Measurements from ENCODE around the gene STAG1. TPM values are rescaled to one million over a fixed set of nuclear protein-coding genes. Genes with fewer than 3 reads are reported as not detected.

STAG1 gene
- total and polyA plus RNA-seq, 2 of the 13 experiments (the other 11 are each of a cell fraction or from before 2014, with no cell fraction given), result 6.2 to 25.9 TPM

GRCh38 chr3:136752172-136752421 is at the start of gene STAG1 (continued):
- no peak for TF ChIP-seq KDM5B (CRISPR knock-in tag; IDR thresholded peaks at IDR 0.05; ENCODE audit: borderline replicate concordance)
- no peak for TF ChIP-seq MXD3 (CRISPR knock-in tag; IDR thresholded peaks at IDR 0.05)
- TF ChIP-seq RFX3 (CRISPR knock-in tag; IDR thresholded peaks at IDR 0.05), result no peak
- peak; percentile 45; the same call in 1 of the 2 replicates for TF ChIP-seq SIN3B (IDR thresholded peaks at IDR 0.05; ENCODE audit: low read length)
- TF ChIP-seq SYNCRIP (IDR thresholded peaks at IDR 0.05; ENCODE audit: insufficient read depth, low read depth, low read length), result no peak
- no peak for TF ChIP-seq ZNF350 (CRISPR knock-in tag; IDR thresholded peaks at IDR 0.05; ENCODE audit: borderline replicate concordance, low read depth)
- TF ChIP-seq PATZ1 (CRISPR knock-in tag; IDR thresholded peaks at IDR 0.05), result peak; percentile 95
- TF ChIP-seq BHLHE40 (IDR thresholded peaks at IDR 0.05; ENCODE audit: low read length), result no peak
- TF ChIP-seq NONO (IDR thresholded peaks at IDR 0.05), result no peak
- no peak for TF ChIP-seq NONO (CRISPR knock-in tag; conservative IDR thresholded peaks at IDR 0.05)
- 0 out of 2 replicates have a peak, but pooled peaks have one; percentile 37 for TF ChIP-seq ZNF230 (CRISPR knock-in tag; IDR thresholded peaks at IDR 0.05)
- TF ChIP-seq ZNF446 (CRISPR knock-in tag; IDR thresholded peaks at IDR 0.05), result no peak
- no peak for TF ChIP-seq ZSCAN30 (CRISPR knock-in tag; IDR thresholded peaks at IDR 0.05)
- no peak for TF ChIP-seq ZNF713 (CRISPR knock-in tag; IDR thresholded peaks at IDR 0.05)
- no peak for TF ChIP-seq PRDM15 (CRISPR knock-in tag; IDR thresholded peaks at IDR 0.05)
- TF ChIP-seq ZNF615 (CRISPR knock-in tag; IDR thresholded peaks at IDR 0.05; ENCODE audit: borderline replicate concordance), result no peak
- no peak for TF ChIP-seq ZFP36L1 (CRISPR knock-in tag; IDR thresholded peaks at IDR 0.05)
- TF ChIP-seq FOSL1 (CRISPR knock-in tag; IDR thresholded peaks at IDR 0.05; ENCODE audit: borderline replicate concordance), result no peak
- no peak for TF ChIP-seq HMG20B (CRISPR knock-in tag; conservative IDR thresholded peaks at IDR 0.05)
- TF ChIP-seq PAF1 (CRISPR knock-in tag; IDR thresholded peaks at IDR 0.05), result no peak
- no peak for TF ChIP-seq KDM3A (CRISPR knock-in tag; IDR thresholded peaks at IDR 0.05; ENCODE audit: low read depth)

All from HepG2 (cell line).